NOMO-1 (cell line): ENCODE measurements around the gene DOK3.

ENCODE experiments used
- DNase-seq, 2 experiments: peaks; one replicate each; lab custom pipeline; 2025; ENCODE audit not compliant: unreplicated experiment in 2 of 2; lab: John Stamatoyannopoulos, UW

The DOK3 gene

DNA sequence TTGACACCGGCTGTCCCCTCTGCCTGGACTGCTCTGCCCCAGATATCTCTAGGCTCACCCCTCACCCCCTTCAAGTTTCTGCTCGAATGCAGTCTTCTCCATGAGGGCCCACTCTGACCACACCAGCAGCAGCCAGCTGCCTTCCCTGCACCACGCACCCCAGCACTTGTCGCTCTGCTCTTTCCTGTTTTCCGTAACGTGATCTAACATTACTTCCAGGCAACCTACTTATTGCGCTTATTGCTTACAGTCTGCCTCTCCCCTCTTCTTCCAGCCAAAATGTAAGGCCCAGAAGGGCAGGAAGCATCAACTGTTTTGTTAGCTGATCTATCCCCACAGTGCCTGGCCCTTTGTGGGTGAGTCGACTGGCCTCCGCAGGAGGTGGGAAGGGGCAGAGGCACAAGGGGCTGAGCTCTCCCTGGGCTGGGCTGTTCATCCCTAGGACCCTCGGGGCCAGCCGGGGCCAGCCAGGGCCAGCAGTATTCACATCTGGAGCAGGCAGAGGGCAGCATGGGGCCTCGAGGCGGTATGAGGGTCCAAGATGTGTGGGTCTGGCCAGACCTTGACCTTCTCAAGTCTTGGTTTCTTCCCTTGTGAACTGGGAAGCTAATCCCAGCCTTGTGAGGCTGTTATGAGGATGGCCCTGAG lies 24.6 kb downstream of the DOK3 start:
- DNase-seq, result no peak

GRCh38 chr5:177483994-177484901 lies 25.4 kb downstream of the DOK3 start:
- DNase-seq, result no peak

GRCh38 chr5:177483042-177483441 lies 26.6 kb downstream of the DOK3 start:
- DNase-seq, result no peak

GRCh38 chr5:177482359-177482795 lies 27.2 kb downstream of the DOK3 start:
- no peak for DNase-seq

DNA sequence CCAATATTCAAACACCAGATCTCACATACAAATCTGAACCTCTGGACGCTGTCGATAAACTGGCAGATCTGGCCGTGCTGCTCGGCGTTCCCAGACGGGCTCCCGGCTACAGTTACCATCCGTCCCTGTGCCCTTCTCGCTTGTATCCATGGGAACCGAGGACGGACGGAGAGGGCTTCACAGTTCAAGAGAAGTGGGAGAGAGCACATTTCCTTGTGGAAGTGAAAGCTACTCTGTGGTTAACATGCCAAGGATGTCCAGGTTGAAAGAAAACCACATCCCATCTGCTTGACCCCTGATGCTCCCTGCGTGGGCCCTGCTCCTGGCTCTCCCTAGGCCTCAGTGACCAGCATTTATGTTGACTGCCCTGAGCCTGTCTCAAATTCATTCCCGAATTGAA lies 29.9 kb downstream of the DOK3 start:
- peak in 1 of 2 experiments; percentile 41 for DNase-seq

DNA sequence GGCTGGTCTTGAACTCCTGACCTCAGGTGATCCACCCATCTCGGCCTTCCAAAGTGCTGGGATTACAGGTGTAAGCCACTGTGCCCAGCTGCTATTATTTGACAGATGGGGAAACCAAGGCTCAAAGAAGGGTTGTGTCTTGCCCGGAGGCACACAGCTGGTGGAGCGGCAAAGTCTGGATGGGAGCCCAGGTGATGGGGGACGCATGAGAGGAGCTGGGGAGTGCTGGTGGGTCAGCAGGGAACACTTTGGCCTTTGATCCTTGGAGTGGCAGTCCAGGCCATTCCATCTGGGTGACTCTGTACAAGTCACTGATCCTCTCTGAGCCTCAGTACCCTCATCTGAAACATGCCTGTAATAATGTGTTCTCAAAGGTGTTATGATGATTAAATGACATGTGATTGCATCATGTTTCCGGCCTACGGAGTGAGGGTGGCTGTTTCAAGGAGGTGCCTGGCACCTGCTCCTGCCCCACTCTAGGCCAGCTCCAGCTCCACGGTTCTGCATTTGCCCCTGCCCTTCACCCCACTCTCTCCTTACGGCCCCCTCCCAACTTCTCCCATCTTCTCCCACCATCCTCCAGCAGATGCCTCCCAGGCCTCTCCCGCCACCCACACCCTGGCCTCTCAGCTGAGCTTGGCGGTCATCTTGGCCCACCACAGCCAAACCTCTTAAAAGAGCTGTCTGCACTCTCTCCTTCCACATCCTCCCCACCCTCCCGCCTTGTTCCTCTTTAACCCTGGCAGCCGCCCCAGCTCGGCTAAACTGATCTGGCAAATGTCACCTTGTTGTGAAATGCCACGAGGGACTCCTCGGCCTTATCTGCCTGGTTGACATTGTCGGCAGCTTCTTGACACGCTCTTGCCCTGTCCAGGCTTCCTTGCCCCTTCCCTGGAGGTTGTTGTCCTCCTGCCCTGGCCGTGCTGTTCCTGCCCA lies 30.6 kb downstream of the DOK3 start:
- DNase-seq, result peak; percentile 86 to 91

GRCh38 chr5:177477701-177478477 lies 31.7 kb downstream of the DOK3 start:
- DNase-seq, result no peak

- DNase-seq, result no peak
These were observed 32.9 kb downstream of the DOK3 start for GRCh38 chr5:177476531-177477233.

GRCh38 chr5:177475563-177476427 lies 33.8 kb downstream of the DOK3 start:
- DNase-seq, result no peak

- peak in 1 of 2 experiments; percentile 13 for DNase-seq
These were observed 34.6 kb downstream of the DOK3 start for GRCh38 chr5:177474846-177475562.

- no peak for DNase-seq
These were observed 35.6 kb downstream of the DOK3 start for GRCh38 chr5:177474002-177474476.

DNA sequence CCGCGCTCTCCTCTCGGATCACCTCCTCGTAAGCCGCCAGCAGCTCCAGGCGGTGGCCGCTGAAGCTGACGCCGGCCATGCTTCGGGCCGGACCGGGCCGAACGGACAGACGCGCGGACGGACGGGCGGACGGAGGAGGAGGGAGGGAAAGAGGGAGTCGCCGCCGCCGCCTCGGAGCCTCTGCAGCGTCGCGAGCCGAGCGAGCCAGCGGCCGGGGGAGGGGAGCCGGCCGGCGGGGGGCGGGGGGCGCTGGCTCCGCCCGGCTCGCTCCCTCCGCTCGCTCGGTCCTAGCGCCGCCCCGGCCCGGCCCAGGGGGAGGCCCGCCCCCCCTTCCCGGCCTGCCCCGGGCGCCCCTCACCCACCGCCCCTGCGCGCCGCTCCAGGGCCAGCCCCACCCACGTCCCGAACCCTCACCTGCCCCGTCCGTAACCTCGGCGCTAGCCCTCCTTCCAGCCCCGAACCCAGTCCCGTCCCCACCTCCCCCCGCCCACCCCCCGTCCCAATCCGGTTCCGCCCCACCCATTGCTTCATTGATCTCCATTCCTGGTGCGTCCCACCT lies 36.1 kb downstream of the DOK3 start, which contains the start of gene DBN1:
DBN1 (minus strand) TSS at position 192 of the 559 bp plus-strand sequence; CDS start at position 79, 113 bp downstream.
- no peak for DNase-seq

DNA sequence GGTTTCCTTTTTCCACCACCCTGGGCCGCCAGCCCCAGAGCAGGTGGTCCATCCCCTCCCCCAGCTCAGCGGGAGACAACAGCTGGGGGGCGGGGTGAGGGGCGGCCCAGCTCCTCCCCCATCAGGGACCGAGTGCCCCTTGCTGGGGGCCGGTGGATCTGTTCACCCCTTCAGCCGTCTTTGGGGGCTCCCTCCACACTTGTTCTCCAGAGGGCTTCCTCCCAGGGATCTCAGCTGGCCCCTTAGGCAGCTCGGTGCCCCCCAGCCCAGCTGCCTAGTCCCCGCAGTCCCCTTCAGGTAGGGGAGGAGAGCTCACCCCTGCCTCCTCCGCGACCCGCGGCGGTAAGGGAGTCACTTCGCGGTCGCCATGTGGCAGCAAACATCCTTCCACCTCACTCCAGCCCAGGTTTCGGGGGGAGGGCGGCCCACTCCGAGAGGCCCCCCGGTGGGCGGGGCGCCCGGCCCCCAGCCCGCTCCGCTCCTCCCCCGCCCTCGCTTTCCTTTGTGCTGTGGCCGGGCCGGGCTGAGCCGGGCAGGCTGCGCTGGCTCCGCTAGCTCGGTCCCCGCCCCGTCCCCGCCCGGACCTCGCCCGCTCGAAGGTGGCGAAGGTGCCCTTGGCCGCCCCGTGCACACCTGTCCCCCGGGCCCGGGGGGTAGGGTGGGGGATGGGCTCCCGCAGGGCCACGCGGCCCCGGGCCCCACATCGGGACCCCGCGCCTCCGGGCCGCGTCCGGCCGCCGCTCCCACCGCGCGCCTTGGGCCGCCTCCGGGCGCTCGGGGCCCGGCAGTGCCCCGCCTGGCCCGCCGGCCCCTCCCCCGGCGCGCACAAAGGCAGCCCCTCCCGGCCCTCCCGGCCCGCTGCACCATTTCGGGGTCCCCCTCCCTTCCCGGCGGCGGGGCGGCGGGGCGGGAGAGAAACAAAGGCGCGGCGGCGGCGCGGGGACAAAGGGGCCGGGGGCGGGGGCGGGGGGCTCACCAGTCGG lies 36.9 kb downstream of the DOK3 start:
- DNase-seq, result no peak

DNA sequence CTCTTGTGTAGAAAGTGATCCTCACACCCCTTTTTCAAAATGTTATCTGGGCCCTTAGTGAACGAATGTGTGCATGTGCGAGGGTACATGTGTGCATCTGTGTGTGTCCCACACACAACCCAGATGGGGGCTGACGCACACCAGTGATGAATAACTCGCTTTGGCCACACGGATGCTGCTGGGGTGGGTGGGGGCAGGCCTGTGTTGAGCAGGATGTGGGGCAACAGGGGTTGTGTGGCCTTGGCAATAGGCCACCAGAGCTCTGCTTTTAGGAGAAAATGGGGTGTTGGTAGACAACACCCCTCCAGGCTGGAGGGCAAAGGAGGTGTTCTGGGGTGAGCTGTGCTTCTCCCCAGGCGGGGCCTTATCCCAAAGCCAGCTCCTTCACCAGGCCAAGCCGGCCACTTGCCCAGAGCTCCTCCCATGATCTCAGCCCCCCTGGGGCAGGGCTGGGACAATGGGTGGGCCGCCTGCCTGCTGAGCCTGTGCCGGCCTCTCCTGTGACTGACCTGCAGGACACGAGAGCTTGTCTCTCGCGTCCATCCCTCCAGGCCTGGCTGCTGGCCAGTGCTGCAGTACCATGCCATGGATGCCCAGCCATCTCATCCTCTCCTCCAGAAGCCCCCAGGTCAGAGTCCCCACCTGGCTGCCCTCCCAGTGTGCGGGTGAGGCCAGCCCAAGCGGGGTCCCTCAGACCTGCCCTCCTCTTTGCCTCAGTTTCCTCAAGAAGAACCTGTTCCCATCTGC lies 37.8 kb downstream of the DOK3 start:
- DNase-seq, result no peak

DNA sequence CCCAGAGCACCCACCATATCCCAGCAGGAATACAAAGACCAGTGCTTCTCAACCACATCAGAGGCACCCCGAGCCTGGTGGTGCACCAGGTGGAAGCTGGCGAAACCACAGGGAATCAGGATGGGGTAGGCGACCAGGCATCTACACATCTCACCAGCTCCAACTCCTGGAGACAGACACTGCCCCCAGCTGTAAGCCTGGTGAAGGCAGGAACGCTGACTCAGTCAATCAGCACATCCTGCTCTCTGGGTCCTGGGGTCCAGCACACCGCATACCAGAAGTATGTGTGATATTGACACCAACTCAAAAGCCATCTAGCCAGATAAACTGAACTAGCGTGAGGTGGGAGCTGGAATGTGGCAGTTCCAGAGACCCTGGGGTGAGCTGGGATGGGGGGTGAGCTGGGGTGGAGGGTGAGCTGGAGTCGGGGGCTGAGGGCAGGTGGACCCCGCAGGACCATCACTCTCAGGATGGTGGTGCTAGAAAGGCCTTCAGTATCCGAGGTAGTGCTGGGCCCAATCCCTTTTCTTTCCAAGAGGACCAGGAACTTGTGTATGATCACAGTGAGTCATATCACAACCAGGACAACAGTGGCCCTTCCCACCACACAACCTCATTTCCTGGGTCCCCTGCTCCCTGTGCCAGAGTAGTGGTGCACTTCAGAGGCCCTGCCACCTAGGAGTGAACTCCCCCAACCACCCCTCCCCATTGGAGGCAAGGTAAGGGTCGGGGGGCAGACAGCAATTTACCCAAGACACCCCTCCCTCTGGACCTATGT lies 38.7 kb downstream of the DOK3 start:
- DNase-seq, result no peak
